HG02610 (cell line): ENCODE results near the gene TIAL1.
"Not testable (repeated sequence)": the region's sequence is repeated elsewhere in the genome, so short reads cannot be mapped to it uniquely, and the experiment has no call there.

ENCODE experiments used
- ATAC-seq: cut with Tn5 transposase; IDR thresholded peaks from one replicate; pipeline ENCODE4 v1.9.1; 2021; ENCODE audit warnings: mild to moderate bottlenecking, moderate library complexity; ENCODE audit not compliant: unreplicated experiment

TIAL1 gene

DNA sequence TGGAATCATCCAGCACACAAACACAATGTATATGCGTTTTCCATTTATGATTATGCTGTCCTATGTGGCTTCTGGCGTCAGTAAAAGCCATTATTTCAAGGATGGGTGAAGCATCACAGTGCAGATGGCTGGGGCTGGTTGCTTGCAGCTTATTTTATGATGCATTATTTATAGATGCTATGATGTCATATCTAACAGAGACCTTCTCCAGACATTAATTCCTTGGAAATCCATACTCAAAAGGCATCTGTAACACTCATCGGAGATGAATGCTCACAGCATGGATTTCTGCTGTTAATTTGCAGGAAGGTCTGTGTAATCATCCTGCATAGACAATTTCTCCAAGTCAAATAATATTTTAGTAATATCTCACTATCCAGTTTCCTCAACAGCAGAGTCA is 61.5 kb downstream of the TIAL1 start:
- ATAC-seq: no peak

DNA sequence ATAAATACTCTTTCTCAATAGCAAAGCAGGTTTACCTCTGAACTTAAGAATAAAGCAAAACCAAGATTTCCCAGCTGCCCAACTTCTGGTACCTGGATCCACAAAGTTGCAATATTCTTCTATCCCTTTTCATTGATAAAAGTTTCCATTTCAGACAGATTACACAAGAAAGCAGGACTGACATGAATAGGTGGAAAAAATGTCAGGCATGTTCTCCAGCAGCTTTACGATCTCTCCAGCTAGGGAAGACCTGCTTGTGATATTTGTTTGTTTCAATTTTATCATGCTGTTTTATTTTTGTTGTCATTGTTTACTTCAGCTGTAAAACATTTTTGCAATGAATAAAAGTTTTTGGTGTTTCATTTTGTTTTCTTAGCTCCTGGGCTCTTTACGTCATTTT is 63.3 kb downstream of the TIAL1 start:
- no peak for ATAC-seq

GRCh38 chr10:119532791-119533190 is 64.0 kb downstream of the TIAL1 start:
- not testable (repeated sequence) for ATAC-seq

DNA sequence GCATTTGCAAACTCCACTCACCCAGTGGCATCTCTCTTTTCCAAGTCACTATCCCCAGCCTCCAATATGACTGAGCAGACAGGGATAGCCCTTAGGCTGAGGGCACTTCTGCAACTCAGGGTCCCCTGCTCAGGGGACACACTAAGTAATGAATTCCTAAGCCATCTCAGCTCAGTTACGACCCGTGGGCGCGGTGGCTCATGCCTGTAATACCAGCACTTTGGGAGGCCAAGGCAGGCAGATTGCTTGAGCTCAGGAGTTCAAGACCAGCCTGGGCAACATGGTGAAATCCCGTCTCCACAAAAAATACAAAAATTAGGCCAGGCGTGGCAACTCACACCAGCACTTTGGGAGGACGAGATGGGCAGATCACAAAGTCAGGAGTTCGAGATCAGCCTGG is 64.5 kb downstream of the TIAL1 start:
- not testable (repeated sequence) for ATAC-seq

- no peak for ATAC-seq
Observed at GRCh38 chr10:119531067-119531466, 65.7 kb downstream of the TIAL1 start.

DNA sequence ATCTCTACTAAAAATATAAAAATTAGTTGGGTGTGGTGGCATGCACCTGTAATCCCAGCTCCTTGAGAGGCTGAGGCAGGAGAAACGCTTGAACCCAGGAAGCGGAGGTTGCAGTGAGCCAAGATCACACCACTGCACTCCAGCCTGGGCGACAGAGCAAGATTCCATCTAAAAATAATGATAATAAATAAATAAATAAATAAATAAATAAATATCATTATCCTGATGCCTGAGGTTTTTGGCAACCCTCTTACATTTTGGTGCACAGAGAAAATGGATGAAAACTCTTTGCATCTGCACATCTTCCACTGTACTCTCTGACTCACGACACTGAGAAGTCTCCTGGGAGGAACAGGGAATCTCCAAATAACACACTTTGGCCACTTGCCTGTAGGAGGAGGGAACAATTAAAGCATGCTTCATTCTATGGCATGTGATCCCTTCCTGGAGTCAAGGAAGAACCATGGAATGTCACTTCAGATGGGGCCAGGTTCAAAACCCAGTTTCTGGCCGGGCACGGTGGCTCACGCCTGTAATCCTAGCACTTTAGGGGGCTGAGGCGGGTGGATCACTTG is 68.0 kb downstream of the TIAL1 start:
- not testable (repeated sequence) for ATAC-seq

GRCh38 chr10:119526621-119527592 is 69.9 kb downstream of the TIAL1 start:
- no peak for ATAC-seq

- no peak for ATAC-seq
Observed at GRCh38 chr10:119526149-119526548, 70.6 kb downstream of the TIAL1 start.

GRCh38 chr10:119525116-119525515 is 71.6 kb downstream of the TIAL1 start:
- no peak for ATAC-seq

DNA sequence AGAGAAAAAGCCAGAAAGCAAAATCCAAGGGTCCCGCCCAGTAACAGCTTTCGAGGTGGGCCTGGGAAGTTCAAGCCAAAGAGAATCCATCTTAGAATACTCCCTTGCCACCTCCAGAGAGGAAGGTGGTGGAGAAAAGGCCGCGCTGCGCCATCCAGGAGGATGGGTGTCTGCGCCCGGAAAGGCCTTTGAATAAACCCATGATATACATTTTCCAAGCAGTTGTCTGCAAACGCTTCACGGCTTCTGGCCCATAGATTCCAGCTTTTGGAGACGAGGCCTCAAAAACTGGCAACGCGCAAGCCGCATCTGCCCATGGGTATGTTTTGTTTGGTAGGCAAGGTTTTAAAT is 72.1 kb downstream of the TIAL1 start:
- ATAC-seq: no peak

DNA sequence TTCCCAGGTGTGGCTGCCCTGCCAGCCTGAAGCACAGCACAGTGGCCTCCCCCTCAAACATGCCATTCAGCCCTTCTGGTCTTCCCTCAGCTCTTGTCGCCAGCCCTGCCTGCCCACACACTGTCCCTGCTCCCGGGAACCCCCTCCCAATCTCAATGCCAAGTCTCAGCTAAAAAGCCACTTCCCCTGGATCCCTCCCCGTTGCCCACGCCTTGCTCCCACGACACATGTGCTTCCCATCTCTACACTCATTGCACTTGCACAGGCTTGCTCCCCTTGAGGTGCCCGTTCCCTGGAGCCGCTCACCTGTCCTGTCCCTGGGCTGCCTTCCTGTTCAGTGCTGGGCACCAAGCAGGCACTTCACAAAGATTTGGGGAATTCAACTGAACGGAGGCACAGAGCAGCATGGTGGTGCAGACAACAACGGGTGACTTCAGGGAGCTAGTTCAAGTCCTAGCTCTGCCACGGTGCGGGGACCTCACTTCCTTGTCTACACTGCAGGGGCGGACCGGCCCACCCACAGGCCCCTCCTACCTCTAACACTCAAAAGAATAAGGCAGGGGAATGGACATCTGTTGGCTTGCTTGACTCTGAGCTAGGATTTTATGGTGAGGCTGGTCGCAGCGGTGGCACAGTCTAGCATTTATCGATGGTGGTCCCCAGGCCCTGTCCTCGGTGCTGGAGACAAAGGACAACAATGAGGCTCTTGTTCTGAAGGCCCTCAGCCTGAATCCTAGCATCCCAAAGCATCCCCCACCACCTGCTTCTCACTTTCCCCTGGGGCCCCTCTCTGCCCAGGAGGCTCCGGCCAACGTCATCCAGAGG is 72.7 kb downstream of the TIAL1 start:
- no peak for ATAC-seq
